Sigmoid colon (tissue), 7 donors: Measurements from ENCODE around the gene UBA3. TPM values are rescaled to one million over a fixed set of nuclear protein-coding genes. Genes with fewer than 3 reads are reported as not detected.

Experiments used
- DNase-seq: peaks from one replicate; pipeline ENCODE4 v3.0.0-alpha.2; 2019
- H3K27ac ChIP-seq, 4 donors: fragments of 200-600 bp; sonication (generic); one replicate each; pipeline ENCODE4 v1.5.1; 2016 to 2019; ENCODE audit warnings: mild to moderate bottlenecking in 1 of 4
- H3K27me3 ChIP-seq, 3 donors: fragments of 200-600 bp; sonication (generic); one replicate each; pipeline ENCODE4 v1.5.1; 2019; ENCODE audit warnings: mild to moderate bottlenecking in 1 of 3
- H3K36me3 ChIP-seq, 4 donors: fragments of 200-600 bp; sonication (generic); one replicate each; pipeline ENCODE4 v1.5.1; 2016 to 2019
- H3K4me1 ChIP-seq, 4 donors: fragments of 200-600 bp; sonication (generic); one replicate each; pipeline ENCODE4 v1.5.1; 2017 to 2019
- H3K4me3 ChIP-seq, 4 donors: fragments of 200-600 bp; sonication (generic); one replicate each; pipeline ENCODE4 v1.5.1; 2017 to 2019; ENCODE audit warnings: mild to moderate bottlenecking in 2 of 4, moderate library complexity in 1 of 4
- H3K9me3 ChIP-seq, 4 donors: fragments of 200-600 bp in 3 of 4; sonication (generic) in 3 of 4; one replicate each; pipeline versions ENCODE4 v1.5.1 to v1.6.1; 2013 to 2019
- CTCF ChIP-seq, 4 experiments: fragments of 450-650 bp in 3 of 4; fragments of 200-600 bp in 1 of 4; IDR thresholded peaks; one replicate each; pipeline ENCODE4 v1.5.1; 2016 to 2019; ENCODE audit warnings: antibody characterized with exemption in 4 of 4, mild to moderate bottlenecking in 3 of 4, moderate library complexity in 2 of 4
- EP300 ChIP-seq, 4 donors: sonication (generic); formaldehyde crosslinking; IDR thresholded peaks; one replicate each; pipeline ENCODE4 v1.6.1; 2017; ENCODE audit warnings: antibody characterized with exemption in 4 of 4
- POLR2A ChIP-seq, 2 donors: fragments of 450-650 bp; IDR thresholded peaks; one replicate each; pipeline ENCODE4 v1.6.1; 2016; ENCODE audit warnings: antibody characterized with exemption in 2 of 2, mild to moderate bottlenecking in 2 of 2, moderate library complexity in 2 of 2
- POLR2AphosphoS5 ChIP-seq, 4 donors: sonication (generic); formaldehyde crosslinking; IDR thresholded peaks; one replicate each; pipeline ENCODE4 v1.6.1; 2017; ENCODE audit warnings: antibody characterized with exemption in 4 of 4
- WGBS, 2 donors: extraction: QIAGEN DNeasy Blood & Tissue Kit; methylation state at CpG; one replicate each; pipeline ENCODE4 v1.1.7; 2013; 5-methylcytosine and 5-hydroxymethylcytosine counted together
- intact Hi-C: fragments of 100-400 bp; cut with DNase I; formaldehyde crosslinking; loops from one replicate; pipeline ENCODE4 v1.15.1; 2023
- polyA plus RNA-seq, 3 donors: library from polyadenylated mRNA; stranded (reverse); fragments of 200-250 nt; gene quantifications; one replicate each; pipeline ENCODE4 v1.2.3, GENCODE V29; 2013
- total RNA-seq, 4 donors: library from RNA; depleted of rRNA; stranded (reverse); fragments of >200 nt; gene quantifications; one replicate each; pipeline ENCODE4 v1.1.0, GENCODE V29; 2016
- donor health status: healthy with polysubstance abuse.
- donor health status: Bipolar disorder and iron deficiency.
- donor health status: healthy.

Gene UBA3
- total and polyA plus RNA-seq, 7 donors = 36.6 to 84.9 (median 54.6) TPM

- Histone ChIP-seq H3K27ac (no peak overlapping the region), H3K4me3 (no peak overlapping the region), H3K27me3 (no peaks in the 10 kb centered on the region), H3K4me1 (no peaks in the 10 kb centered on the region), H3K9me3 (no peaks in the 10 kb centered on the region), H3K36me3 (peaks cover 4 to 93% (median 24%) of the 10 kb centered on the region in 4 donors)
- WGBS, 2 donors = 50 to 82% methylated on average over 3 of the region's 3 CpGs
- intact Hi-C loops = no loop called here
- DNase-seq = no peak
- no peak for TF ChIP-seq CTCF (IDR thresholded peaks at IDR 0.05)
- no peak for TF ChIP-seq EP300 (IDR thresholded peaks at IDR 0.05)
- no peak for TF ChIP-seq POLR2AphosphoS5 (IDR thresholded peaks at IDR 0.05)
- TF ChIP-seq POLR2A (IDR thresholded peaks at IDR 0.05) = no peak
These were observed 21.8 kb downstream of the UBA3 start for GRCh38 chr3:69058180-69058946.

GRCh38 chr3:69052472-69052898 lies 27.7 kb downstream of the UBA3 start:
- Histone ChIP-seq H3K9me3 (no peaks in the 10 kb centered on the region), H3K4me3 (peak overlapping the region; percentile 80 to 82 (median 80)), H3K27me3 (no peaks in the 10 kb centered on the region), H3K27ac (peak overlapping the region; percentile 93 to 97 (median 96)), H3K4me1 (peaks cover 0 to 34% (median 24%) of the 10 kb centered on the region in 4 donors), H3K36me3 (peaks cover 4 to 49% (median 12%) of the 10 kb centered on the region in 4 donors)
- intact Hi-C loops = loop anchor here (2.0 kb wide), 1 partner anchor 28 kb away; the partner anchor contains the start of gene UBA3
- 12 to 16% methylated on average over 9 of the region's 9 CpGs for WGBS, 2 donors
- TF ChIP-seq CTCF (IDR thresholded peaks at IDR 0.05) = no peak
- TF ChIP-seq EP300 (IDR thresholded peaks at IDR 0.05) = no peak
- TF ChIP-seq POLR2AphosphoS5 (IDR thresholded peaks at IDR 0.05) = no peak
- TF ChIP-seq POLR2A (IDR thresholded peaks at IDR 0.05) = no peak
- DNase-seq = no peak

- H3K27ac ChIP-seq = peak within 1 kb of the TSS; percentile 93 to 97 (median 96)
- peaks cover 0 to 40% (median 30%) of the 10 kb centered on the region in 4 donors for H3K4me1 ChIP-seq
- TF ChIP-seq EP300 (IDR thresholded peaks at IDR 0.05) = no peak
- TF ChIP-seq POLR2AphosphoS5 (IDR thresholded peaks at IDR 0.05) = peak; percentile 83 to 96 (median 92)
- TF ChIP-seq POLR2A (IDR thresholded peaks at IDR 0.05) = peak; percentile 67 to 79
- TF ChIP-seq CTCF (IDR thresholded peaks at IDR 0.05) = no peak
- DNase-seq = peak; percentile 99
- H3K9me3 ChIP-seq = no peaks in the 10 kb centered on the region
- no peaks in the 10 kb centered on the region for H3K27me3 ChIP-seq
- H3K4me3 ChIP-seq = peak within 1 kb of the TSS; percentile 80 to 82 (median 80)
- WGBS, 2 donors = 0% methylated on average over 45 of the region's 45 CpGs
- intact Hi-C loops = loop anchor here (2.0 kb wide), 1 partner anchor 29 kb away; the partner anchor contains the start of gene UBA3
- H3K36me3 ChIP-seq = peaks cover 4 to 50% (median 18%) of the 10 kb centered on the region in 4 donors
These were observed 28.3 kb downstream of the UBA3 start, which contains the start of gene TMF1 for GRCh38 chr3:69051756-69052471. TMF1 (minus strand) TSS chr3:69052333; CDS start chr3:69052086, 247 bp downstream.

GRCh38 chr3:69048990-69049389 lies 31.2 kb downstream of the UBA3 start:
- no peak for DNase-seq
- no peak for TF ChIP-seq EP300 (IDR thresholded peaks at IDR 0.05)
- H3K9me3 ChIP-seq = no peaks in the 10 kb centered on the region
- no peak overlapping the region for H3K4me3 ChIP-seq
- intact Hi-C loops = no loop called here
- H3K4me1 ChIP-seq = peaks cover 0 to 46% (median 37%) of the 10 kb centered on the region in 4 donors
- H3K27ac ChIP-seq = no peak overlapping the region
- WGBS, 2 donors = 95 to 96% methylated on average over 2 of the region's 2 CpGs
- H3K27me3 ChIP-seq = no peaks in the 10 kb centered on the region
- peaks cover 0 to 47% (median 13%) of the 10 kb centered on the region in 4 donors for H3K36me3 ChIP-seq

GRCh38 chr3:69044608-69045007 lies 35.6 kb downstream of the UBA3 start:
- Histone ChIP-seq H3K27ac (no peak overlapping the region), H3K4me3 (no peak overlapping the region), H3K36me3 (peaks cover 0 to 86% (median 35%) of the 10 kb centered on the region in 4 donors), H3K9me3 (no peaks in the 10 kb centered on the region), H3K4me1 (peaks cover 0 to 31% (median 23%) of the 10 kb centered on the region in 4 donors), H3K27me3 (no peaks in the 10 kb centered on the region)
- TF ChIP-seq CTCF (IDR thresholded peaks at IDR 0.05) (no peak), POLR2A (IDR thresholded peaks at IDR 0.05) (no peak), EP300 (IDR thresholded peaks at IDR 0.05) (no peak), POLR2AphosphoS5 (IDR thresholded peaks at IDR 0.05) (no peak)
- no peak for DNase-seq
- intact Hi-C loops = no loop called here
- WGBS, 2 donors = 95% methylated on average over 2 of the region's 2 CpGs
